RWPE1 (cell line): ENCODE measurements around the gene C1QA.
"Not testable (repeated sequence)": the region's sequence is repeated elsewhere in the genome, so short reads cannot be mapped to it uniquely, and the experiment has no call there.

Experiments used
- CTCF ChIA-PET: fragments of 350-600 bp; sonication (Branson Sonifier 250); formaldehyde crosslinking; extraction: SDS; loops from one replicate; lab custom pipeline; 2021; lab: Yijun Ruan, JAX
- POLR2A ChIA-PET: fragments of 400-600 bp; formaldehyde crosslinking; extraction: SDS; loops from one replicate; lab custom pipeline; 2020; ENCODE audit warnings: antibody characterized with exemption; ENCODE audit not compliant: low non-redundant PET; lab: Yijun Ruan, JAX
- DNase-seq: peaks from one replicate; pipeline ENCODE4 v3.0.0; 2012; ENCODE audit warnings: low spot score
- H3K27ac ChIP-seq: fragments of 450-650 bp; 2 replicates; pipeline ENCODE4 v1.5.1; 2017
- TF ChIP-seq, protein P1 (sequence below): fragments of 450-650 bp; conservative IDR thresholded peaks from 2 replicates; pipeline ENCODE4 v1.5.1; 2017; ENCODE audit warnings: low read depth, mild to moderate bottlenecking

C1QA gene

DNA sequence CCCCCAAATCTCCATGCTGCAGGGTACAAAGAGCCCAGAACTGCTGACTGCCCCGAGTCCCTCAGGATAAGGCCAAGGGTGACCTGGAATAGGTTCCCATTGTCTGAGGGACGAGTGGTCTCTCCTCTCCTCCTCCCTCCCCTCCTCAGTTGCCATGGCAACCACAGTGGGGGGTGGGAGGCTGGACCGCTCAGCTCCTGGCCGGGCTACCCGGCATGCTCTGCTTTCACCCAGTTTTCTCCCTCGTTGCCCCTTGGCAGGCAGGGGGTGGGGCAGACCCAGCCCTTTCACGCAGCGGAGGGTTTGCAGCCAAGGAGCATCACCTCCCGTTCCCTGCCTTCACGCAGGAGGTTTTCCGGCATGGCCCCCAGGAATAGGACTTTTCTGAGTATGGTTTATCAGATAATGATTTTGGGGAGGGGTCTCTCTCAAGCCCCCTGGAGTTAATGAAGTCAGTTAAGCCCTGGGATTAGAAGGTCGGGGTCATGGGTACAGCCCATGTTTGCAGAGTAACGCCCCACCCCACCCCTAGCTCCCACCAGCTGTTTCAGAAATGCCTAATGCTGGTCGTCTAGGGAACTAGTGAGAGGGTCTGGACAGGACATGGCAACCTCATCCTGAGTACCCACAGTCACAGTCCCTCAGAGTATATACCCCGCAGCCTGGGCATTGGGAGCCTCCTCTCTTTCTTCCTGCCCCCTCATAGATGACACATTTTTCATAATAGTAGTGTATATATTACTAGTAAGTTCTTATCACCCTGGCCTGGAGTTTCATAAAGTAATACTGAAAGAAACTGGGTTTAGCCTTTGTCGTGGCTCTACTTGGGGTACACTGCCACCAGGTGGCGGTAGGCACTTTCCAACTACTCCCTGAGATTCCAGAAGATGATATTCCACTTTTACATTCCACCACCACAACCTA, 37.3 kb downstream of the C1QA start:
- TF ChIP-seq, protein P1, sequence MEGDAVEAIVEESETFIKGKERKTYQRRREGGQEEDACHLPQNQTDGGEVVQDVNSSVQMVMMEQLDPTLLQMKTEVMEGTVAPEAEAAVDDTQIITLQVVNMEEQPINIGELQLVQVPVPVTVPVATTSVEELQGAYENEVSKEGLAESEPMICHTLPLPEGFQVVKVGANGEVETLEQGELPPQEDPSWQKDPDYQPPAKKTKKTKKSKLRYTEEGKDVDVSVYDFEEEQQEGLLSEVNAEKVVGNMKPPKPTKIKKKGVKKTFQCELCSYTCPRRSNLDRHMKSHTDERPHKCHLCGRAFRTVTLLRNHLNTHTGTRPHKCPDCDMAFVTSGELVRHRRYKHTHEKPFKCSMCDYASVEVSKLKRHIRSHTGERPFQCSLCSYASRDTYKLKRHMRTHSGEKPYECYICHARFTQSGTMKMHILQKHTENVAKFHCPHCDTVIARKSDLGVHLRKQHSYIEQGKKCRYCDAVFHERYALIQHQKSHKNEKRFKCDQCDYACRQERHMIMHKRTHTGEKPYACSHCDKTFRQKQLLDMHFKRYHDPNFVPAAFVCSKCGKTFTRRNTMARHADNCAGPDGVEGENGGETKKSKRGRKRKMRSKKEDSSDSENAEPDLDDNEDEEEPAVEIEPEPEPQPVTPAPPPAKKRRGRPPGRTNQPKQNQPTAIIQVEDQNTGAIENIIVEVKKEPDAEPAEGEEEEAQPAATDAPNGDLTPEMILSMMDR = peak; percentile 70
- ChIA-PET CTCF (interaction anchor here (0.6 to 1.4 kb wide), 8 partner anchors 15 to 1764 kb away, joined by 3 to 10 read pairs (median 4); no protein-coding TSS in a partner anchor), POLR2A (no interaction called here)
- H3K27ac ChIP-seq = no peak overlapping the region
- peak; percentile 61 for DNase-seq

DNA sequence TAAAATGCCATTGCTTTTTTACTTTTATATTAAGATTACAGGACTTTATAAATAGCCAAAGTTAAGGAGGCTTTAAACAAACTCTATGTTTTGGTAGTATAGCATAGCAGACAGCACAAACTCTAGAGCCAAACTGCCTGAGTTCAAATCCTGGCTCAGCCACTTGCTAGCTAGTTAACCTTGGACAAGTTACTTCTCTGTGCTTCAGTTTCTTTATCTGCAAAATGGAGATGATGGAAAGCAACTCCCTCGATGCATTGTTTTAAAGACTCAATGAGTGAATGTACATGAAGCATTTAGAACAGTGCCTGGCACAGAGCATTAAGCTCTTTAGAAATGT, 38.0 kb downstream of the C1QA start:
- no peak for DNase-seq
- ChIA-PET CTCF (interaction anchor here (0.6 to 1.4 kb wide), 8 partner anchors 14 to 1765 kb away, joined by 3 to 10 read pairs (median 4); no protein-coding TSS in a partner anchor), POLR2A (no interaction called here)
- no peak overlapping the region for H3K27ac ChIP-seq
- TF ChIP-seq, protein P1 = no peak; the same call in 1 of the 2 replicates

DNA sequence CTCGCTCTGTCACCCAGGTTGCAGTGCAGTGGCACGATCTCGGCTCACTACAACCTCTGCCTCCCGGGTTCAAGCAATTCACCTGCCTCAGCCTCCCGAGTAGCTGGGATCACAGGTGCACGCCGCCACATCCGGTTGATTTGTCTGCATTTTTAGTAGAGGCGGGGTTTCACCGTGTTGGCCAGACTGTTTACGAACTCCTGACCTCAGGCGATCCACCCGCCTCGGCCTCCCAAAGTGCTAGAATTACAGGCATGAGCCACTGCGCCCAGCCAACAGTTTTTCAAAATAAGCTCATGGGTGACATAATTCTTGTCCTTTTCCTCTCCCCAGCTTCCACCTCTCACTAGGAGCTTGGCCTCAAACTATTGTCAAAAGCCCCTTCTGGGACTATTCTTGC, 39.7 kb downstream of the C1QA start:
- POLR2A ChIA-PET, DNase-seq, H3K27ac ChIP-seq: not testable (repeated sequence)
- CTCF ChIA-PET = interaction anchor here (0.6 kb wide), 2 partner anchors 19 to 26 kb away, joined by 3 to 4 read pairs; no protein-coding TSS in a partner anchor

DNA sequence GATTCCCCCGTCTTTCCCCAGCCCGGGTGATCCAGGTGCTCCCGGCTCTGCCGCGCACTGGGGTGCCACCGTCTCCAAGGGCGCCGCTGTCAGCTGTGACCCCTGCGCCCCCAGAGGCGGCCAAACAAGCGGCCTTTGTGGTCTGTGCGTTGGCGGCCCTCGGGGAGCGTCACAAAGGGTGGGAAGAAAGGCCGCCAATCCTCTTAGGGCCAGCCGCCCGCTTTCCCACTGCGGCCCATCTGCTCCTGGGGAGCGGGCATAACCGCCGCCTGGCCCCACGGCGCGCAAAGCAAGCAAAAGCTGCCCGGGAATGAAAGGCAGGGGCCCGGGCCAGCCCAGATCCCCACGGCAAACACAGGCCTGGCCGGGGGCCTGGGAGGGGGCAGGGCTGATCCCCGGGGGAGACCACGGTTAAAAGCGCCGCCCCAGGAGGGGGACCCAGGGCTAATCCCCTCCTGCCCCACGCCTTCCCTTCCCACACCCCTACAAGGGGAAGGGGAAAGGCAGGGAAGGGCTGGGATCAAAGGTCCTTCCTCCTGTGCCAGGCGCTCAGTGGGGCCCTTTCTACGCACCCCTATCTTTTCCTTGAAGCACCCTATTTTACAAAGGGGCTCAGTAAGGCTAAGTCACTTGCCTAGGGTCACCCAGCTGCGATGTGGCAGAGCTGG, 40.6 kb downstream of the C1QA start:
- ChIA-PET POLR2A (no interaction called here), CTCF (no interaction called here)
- H3K27ac ChIP-seq = no peak overlapping the region
- DNase-seq = no peak
- TF ChIP-seq, protein P1 = no peak

DNA sequence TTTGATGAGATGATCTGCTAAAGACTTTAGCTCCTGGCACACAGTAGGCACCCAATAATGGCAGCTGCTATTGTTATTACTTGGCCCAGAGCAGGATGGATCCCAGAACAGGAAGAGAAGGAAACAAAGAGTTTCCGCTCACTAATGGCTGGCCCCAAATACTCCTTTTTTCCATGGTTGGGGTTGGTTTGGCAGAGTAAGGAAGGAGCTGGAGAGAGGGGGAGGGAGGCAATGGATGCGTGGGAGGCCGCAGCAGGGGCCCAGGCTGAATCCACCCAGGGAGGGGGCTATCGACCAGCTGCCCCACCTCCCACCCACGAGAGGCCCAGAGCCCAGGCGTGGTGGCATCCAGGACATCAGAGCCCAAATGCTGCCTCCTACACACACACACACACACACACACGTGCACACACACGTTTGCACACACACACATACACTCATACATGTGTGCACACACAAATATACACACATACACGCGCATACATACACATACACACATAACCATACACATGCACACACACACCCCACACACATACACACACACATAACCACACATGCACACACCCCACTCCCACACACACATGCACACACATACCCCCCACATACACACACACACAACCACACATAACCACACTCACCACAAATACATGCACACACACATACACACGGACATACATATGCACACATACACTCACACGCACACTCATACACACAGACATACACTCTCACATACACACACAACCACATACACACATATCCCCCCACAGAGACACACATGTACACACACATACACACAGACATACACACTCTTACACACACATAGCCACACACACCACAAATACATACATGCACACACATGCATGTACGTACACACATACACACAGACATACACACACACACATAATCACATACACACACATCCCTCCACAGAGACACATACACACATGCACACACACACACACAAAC, 41.8 kb downstream of the C1QA start:
- ChIA-PET CTCF (interaction anchor here (0.6 kb wide), 1 partner anchor 252 kb away, joined by 3 read pairs; no protein-coding TSS in a partner anchor), POLR2A (no interaction called here)
- no peak overlapping the region for H3K27ac ChIP-seq
- TF ChIP-seq, protein P1 = no peak
- no peak for DNase-seq

DNA sequence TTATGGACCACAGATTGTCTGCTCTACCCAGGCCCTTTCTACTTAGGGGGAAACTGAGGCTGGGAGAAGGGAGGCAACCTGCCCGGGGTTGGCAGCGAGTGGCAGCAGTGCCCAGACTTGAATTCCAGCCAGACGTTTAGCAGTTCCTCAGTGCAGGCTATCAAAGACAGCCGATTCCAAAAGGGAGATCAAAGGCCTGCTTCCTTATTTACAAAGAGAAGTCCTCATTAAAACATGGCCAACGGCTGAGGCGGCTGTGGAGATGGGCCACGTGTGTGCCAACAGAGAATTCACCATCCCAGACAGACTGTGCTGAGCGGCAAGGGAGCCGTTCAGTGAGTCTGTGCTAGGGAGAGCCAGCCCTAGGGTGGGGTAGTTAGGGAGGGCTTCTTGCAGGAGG, 44.3 kb downstream of the C1QA start:
- TF ChIP-seq, protein P1 = no peak
- no peak for DNase-seq
- ChIA-PET POLR2A (no interaction called here), CTCF (interaction anchor here (0.6 kb wide), 1 partner anchor 246 kb away, joined by 3 read pairs; no protein-coding TSS in a partner anchor)
- no peak overlapping the region for H3K27ac ChIP-seq
